Measurements from ENCODE around the gene CLMP.
"Not testable (repeated sequence)": the region's sequence is repeated elsewhere in the genome, so short reads cannot be mapped to it uniquely, and the experiment has no call there.

CLMP gene

DNA sequence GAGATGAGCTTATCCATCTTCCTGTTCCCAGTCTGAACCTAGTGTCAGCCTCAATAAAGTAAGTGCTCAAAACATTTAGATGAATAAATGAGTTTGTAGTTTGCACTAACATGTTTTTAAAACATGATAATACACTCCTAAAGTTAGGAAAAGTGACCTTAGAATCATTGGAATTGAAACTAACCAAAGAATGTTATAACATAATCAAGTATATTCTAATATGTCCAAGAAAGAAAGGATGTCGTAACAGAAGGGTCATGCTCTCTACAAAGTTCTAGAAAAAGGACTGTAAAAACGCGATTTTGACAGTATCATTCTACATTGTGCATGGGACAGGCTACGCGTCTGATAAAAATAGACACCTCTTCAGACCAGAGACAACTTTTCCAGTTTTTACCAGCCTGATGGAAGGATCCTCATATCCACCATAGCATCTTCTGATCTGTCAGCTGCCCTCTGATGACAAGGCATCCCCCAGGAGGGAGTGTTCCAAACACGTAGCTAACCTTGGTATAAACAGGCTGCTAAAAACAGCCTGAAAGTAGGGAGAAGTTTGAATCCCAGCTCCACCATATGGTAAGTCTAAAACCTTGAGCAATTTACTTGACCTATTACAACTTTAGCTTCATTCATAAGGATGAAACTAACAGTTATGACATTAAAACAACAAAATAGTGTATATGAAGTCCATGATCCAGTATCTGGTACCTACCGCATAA, 30.2 kb downstream of the CLMP start:
- DNase-seq, result no peak

DNA sequence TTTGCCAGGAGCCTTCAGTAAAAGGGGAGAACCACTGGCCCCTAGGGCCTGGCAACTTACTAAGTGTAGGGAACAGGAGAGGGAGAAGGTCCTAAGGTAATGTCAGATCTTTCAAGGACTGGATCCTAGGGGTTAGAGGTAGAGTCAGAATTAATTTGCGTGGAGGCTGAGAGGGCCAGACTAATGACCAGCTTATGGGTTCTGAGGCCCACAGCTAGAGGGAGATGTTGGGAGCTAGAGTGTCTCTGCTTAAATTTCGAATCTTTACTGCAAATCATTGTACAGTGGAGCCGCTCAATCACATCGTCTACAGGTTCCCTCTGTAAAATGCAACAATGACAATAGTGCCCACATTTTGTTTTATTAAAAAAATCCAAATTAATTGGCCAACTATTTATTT, 31.4 kb downstream of the CLMP start:
- DNase-seq, result no peak

DNA sequence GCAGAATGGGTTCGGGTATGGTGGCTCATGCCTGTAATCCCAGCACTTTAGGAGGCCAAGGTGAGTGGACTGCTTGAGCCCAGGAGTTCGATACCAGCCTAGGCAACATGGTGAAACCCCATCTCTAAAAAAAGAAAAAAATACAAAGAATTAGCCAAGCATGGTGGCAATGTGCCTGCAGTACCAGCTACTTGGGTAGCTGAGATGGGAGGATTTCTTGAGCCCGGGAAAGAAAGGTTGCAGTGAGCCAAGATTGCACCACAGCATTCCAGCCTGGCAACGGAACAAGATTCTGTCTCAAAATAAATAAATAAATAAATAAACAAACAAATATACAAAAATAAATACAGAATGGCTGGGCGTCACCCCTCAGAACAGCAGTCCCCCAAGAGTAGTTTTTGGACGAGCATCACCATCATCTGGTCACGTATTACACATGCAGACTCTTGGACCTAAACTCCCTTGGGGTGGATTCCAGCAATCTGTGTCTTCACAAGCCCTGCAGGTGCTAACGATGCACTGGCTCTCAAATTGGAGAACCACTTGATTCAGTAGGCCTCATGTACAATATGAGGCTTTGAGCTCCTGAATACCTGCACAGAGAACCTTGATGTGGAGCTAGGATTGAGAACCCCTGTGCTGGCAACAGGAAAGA, 33.5 kb downstream of the CLMP start:
- DNase-seq, result no peak

DNA sequence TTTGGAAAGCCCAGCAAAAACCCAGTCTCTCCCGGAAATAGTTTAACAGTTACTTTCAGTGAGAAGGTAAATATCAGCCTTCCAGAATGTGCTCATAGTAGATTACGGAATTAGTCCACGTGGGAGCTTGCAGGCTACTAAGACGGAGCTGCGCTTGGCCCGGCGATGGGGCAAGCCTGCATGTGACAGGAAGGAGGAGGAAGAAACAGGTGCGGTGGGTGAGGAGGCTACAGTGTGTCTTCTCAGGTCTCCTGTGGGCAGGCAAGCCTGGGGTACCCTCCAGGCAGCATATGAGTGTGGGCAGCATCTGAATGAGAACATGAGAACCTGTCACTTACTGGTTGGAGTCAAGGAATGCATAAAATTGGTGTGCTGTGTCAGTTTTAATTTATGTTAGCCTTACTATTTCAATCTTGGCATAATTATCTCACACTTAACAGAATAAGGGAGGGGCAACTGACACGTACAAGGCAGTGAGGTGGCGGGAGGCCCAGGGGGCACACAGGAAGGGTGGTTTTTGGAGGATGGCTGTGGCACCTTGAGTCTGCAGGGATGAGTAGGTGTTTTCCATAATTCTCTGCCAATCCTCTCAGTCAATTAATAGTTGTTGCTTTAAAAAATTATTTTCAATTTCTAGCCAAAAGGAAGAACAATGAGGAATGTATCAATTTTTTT, 35.7 kb downstream of the CLMP start:
- DNase-seq, result no peak

DNA sequence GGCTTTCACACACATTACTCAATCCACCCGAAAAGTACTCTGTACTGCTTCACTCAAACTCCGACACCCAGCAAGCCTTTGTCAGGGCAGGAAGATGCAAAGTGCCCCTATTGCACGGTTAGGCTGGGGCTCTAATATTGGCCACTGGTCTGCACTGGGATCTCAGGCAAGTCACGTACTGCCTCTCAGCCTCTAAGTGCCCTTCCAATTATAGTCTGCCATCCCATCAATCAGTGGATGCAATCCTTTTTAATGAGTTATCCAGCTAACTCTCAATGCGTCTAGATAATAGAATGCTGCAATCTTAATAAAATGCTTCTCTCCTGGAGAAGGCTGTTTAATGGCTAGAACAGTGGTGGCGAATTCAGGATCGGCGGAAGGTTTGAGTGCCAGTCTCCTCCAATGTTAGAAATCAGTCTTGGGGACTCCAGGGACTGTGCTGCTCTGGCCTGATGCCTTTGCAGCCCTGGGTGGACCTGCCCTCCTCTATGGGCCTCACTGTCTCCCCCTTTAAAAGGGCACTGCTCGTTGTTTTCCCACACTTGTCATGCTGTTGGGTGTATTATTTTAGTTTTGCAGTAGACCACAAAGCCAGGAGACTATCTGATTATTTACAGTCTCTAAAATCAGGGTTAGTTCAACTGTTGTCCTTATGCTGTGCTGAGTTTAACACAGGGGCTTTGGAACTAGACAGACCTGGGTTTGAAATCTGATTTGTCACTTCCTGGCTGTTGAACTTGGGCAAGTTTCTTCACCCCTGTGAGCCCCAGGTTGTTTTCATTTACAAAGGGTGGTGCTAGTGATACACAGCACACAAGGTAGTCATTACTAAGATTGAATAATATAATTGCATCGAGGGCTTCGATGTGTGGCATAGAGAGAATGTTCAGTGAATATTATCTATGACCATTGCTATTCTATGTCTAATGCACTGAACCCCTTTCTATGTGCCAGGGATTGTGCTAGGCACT, 36.7 kb downstream of the CLMP start:
- DNase-seq, result no peak

DNA sequence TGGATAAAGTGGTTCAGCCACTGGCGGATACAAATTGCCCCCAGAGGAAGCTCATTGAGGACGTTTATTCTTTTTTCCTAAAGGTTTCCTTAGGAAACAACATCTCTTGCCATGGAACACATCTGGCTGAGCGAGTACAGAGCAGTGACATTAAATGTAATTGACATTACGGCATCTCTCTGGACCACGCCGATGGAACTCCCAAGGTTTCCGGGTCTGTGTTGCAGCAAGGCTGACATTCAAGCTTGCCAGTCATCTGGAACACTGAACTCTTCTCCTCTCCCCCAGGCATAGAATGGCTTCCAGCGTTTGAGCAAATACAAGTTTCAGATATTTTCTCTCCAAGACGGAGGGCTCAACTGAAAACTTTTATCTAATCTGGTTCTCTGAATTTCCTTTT, 42.1 kb downstream of the CLMP start:
- no peak for DNase-seq

DNA sequence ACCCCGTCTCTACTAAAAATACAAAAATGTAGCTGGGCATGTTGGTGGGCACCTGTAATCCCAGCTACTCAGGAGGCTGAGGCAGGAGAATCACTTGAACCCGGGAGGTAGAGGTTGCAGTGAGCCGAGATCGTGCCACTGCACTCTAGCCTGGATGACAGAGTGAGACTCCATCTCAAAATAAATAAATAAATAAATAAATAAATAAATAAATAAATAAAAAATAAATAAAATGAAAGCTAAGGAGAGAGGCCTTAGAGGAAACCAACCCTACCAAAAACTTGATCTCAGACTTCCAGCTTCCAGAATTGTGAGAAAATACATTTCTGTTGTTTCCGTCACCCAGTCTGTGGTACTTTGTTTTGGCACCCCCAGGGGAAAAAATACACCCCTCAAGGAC, 42.7 kb downstream of the CLMP start:
- DNase-seq, result not testable (repeated sequence)

DNA sequence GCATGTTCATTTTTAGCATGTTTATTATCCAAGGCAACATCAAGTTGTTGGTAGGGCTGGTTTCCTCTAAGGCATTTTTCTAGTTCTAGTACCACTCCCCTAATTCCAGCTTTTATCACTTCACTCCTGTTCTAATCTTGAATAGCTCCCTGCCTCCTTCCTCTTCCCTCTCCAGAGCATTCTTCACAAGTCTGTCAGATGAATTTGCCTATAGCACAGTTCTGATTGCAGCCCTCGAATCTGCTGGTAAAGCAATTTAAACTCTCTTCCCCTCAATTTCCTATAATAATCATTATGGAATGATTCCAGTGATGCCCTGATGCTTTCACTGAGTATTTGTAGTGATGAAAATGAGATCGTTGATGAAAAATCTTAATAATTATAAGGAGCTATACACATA, 43.3 kb downstream of the CLMP start:
- DNase-seq, result no peak

DNA sequence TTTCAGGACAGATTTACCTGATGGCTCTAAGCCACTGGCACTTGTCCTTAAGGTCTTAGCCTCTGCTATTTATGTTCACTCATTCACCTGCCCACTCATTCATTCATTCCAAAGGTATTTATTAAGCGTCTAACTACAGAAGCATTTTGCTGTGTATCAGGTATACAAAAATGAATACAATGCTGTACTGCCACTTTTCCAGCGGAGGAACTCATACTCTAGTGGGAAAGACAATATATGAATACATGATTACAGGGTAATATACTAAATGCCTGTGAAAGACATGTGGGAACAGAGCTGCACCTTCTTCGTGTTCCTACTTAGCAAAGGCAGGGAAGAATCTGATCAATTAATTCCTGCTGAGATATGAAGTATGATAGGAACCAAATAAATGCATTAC, 43.7 kb downstream of the CLMP start:
- no peak for DNase-seq

DNA sequence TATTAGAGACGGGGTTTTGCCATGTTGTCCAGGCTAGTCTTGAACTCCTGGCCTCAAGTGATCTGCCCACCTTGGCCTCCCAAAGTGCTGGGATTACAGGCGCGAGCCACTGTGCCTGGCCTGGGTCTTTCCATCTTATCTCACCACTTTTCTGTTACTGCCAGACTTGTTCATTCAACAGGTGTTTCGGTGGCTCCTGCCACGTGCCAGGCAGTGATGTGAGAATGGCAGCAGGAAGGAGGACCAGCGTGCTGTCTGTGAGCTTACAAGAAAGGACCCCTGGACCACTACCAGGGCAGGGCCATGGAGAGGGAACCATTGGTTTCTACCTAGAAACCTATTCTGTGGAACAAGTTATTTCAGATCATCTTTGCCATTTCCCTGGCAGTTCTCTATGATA, 44.2 kb downstream of the CLMP start:
- DNase-seq, result no peak

DNA sequence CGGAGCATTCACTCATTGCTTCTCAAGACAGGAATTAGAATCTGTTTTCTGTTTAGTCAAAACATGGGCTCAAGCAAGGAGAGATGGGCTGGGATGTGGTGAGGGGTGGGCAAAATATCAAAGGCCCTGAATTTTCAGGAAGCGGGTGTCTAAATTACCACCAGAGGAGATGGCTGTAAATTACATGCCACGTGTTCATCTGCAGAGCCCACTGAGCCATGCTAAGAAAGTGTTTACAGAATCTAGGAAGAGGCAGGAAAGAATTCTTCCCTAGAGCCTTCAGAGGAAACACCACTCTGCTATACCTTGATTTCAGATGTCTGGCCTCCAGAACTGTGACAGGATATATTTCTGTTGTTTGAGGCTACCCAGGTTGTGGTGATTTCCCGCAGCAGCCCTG, 46.1 kb downstream of the CLMP start:
- no peak for DNase-seq

DNA sequence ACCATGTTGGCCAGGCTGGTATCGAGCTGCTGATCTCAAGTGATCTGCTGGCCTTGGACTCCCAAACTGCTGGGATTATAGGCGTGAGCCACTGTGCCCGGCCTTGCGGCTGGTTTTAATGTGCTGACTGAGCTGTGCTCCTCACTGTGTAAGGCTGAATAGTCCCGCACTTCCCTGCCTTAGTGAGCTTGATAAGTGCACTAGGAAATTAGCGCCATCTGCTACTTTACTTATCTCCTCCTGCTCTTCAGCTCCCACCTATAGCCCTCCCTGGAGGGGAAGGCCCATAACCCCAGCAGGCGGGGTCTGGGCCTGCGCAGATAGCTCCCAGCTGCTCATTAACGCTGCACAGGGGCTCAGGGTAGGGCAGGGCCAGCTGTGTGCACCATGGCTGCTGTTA, 49.4 kb downstream of the CLMP start:
- DNase-seq, result no peak

DNA sequence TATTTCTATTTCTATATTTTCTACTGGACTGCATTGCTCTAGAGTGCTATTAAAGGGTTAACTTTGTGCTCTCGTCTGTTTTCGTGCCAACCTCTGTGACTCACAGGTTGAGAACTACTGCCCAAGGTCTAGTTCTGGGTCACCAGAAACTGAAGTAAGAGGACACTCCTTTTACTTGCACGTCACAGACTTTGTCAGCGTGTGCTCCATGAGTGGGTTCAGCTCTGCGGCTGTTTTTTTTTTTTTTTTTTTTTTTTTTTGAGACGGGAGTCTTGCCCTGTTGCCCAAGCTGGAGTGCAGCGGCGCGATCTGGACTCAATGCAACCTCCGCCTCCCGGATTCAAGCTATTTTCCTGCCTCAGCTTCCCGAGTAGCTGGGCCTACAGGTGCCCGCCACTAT, 49.8 kb downstream of the CLMP start:
- DNase-seq, result no peak

DNA sequence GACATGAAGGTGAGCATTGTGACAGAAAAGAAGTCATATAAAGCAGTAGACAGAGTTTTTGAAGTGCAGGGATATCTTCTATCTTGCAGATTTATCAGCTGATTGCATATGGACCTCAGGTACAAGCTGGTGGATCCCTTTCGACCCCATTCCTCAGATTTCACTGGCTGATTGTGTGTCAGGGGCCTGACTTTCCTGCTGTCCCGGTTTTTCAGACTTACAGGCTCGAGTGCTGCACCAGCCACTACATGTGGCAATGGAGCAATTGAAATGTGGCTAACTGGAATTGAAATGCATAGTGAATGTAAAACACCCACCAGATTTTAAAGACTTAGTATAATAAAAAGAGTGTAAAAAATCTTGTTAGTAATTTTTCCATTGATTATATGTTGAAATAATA, 50.3 kb downstream of the CLMP start:
- no peak for DNase-seq

DNA sequence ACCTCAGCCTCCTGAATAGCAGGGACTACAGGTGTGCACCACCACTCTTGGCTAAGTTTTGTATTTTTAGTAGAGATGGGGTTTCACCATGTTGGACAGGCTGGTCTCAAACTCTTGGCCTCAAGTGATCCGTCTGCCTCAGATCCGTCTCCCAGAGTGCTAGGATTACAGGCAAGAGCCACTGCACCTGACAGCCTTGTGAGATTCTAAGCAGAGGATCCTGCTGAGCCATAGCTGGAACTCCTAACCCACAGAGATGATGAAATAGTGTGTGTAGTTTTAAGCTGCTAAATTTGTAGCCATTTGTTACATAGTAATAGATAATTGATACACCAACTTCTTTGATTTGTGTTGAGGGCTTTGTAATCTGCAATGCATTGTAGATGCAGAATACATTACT, 51.1 kb downstream of the CLMP start:
- no peak for DNase-seq

DNA sequence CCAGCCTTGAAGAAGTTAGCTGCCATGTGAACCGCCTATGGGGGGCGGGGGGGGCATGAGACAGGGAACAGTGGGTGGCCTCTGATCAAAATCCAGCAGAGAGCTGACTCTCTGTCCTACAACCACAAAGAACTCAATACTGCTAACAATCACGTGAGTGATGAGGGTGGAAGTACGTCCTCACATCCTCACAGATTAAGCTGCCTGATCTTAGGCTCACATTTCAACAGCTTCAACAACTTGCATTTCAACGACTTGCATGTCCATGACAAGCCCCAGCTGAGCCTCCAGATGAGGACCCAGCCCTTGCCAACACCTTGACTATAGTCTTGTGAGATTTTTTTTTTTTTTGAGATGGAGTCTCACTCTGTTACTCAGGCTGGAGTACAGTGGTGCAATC, 51.6 kb downstream of the CLMP start:
- no peak for DNase-seq

DNA sequence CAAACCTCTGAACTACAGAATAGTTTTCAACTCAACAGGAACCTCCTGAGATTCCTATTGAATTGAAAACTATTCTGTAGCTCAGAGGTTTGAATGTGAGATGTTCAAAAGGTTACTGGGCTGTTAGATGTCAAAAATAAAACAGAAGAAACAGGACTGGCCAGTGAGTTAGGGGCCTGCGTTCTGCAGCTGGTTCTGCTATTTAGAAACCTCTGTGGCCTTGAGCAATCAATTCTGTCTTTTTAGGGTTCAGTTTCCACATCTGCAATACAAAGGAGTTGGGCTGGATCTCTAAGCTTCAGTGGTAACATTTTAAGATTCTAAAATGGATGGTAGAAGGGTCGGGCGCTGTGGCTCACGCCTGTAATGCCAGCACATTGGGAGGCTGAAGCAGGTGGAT, 55.8 kb downstream of the CLMP start:
- no peak for DNase-seq

DNA sequence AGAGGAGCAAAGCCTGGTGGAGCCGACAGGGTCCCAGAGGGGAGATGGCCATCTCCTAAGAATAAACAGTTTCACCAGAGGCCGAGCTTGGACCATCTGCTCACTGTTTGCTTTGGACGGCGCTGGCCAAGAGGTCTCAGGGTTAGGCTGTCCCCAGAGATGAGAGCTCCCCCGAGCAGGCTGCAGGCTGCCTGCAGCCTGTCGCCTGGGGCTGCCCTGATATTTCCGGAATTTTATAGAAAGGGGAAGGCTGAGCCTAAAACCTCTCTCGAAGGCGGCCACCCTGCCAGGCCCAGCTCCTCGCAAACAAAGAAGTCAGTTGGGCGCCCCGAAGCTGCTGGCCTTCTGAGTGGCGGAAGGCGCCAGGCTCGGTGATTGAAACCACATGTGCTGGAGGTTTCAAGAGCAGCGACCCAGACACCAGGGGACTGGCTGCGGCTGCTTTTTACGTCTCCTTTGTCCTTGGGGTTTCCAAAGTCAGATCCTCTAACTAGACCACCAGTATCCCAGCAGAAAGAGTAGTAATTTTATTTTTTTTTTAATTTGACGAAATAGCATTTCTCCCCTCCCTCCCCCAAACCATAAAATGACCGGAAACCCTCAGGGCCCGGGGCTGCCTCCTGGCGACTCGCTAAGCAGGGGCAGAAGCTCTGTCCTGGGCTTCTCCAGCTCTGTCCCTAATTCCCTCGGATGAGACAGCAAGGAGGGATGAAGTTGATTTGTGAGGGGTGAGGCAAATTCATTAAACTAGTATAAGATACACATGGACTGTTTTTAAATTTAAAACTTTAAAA, 57.4 kb downstream of the CLMP start:
- DNase-seq, result no peak

DNA sequence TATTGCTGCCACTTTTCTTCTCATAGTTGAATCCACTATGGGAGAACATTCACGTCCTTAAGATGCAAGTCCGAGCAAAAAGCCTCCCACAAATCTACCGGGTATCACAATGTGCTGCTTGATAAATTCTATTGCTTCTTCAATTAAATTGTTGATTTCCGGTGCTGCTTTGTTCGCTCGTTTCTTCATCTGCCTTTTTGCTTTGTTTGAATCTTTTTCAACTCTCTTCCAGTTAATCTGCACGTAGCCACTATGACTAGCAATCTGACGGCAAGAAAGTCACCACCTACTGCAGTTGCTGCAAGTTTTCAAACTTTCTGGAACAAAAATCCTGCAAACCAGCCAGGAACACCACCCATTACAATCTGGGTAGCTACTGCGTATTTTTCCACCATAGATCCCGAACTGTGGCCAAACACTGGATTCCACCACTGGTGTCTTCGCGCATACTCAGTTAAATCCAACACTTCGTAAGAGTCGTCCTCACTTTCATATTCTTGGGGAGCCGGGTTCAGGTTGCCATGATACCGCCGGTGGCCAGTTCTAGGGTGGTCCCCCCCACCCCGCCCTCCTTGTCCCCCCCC, 59.1 kb downstream of the CLMP start:
- DNase-seq, result no peak

DNA sequence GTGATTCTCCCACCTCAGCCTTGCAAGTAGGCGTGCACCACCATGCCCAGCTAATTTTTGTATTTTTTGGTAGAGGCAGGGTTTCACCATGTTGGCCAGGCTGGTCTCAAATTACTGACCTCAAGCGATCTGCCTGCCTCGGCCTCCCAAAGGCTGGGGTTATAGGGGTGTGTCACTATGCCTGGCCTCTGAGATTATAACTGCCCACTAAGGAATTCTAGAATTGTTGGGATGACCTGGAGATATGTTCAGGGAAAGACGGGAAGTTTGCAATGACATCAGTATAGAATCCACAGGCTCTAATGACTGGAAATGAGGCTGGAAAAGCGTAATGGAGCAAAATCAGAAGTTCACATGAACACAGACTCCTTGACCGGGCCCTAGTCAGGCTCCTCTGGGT, 62.2 kb downstream of the CLMP start:
- DNase-seq, result no peak

DNA sequence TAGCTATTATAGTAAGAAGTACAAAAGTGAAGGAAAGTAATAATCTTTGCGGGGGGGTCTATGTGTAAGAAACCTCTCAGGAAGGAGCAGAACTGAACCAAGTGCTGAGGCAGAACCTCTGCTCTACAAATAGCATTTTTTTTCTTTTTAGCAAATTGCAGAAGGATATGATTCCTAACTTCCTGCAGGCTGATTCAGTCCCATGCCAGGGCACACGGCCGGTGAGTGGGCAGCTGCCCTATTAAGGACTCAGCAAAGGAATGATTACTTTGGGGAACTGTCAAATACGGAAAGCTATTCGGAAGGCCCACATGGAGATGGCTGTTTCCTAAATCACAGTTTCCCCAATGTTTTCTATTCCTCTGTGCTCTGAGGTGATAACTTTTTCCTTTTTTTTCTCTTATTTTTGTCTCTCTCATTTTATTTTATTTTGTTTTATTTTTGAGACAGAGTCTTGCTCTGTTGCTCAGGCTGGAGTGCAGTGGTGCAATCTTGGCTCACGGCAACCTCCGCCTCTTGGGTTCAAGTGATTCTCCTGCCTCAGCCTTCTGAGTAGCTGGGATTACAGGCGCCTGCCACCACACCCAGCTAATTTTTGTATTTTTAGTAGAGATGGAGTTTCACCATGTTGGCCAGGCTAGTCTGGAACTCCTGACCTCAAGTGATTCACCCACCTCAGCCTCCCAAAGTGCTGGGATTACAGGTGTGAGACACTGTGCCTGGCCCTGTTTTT, 62.8 kb downstream of the CLMP start:
- DNase-seq, result not testable (repeated sequence)

Measured in NCI-H510A treated with DMSO at 0.1 percent for 48 hours (cell line).